Neural cell (in vitro differentiated cells): ENCODE data around the gene VGLL2. TPM values are rescaled to one million over a fixed set of nuclear protein-coding genes. Genes with fewer than 3 reads are reported as not detected.
"Not testable (repeated sequence)": the region's sequence is repeated elsewhere in the genome, so short reads cannot be mapped to it uniquely, and the experiment has no call there.

Experiments used
- H2AFZ ChIP-seq: fragments of 200-600, 300-800 bp; sonication (generic), shearing (Covaris generic); 2 replicates; pipeline ENCODE4 v1.6.0; 2014; ENCODE audit warnings: low read depth, mild to moderate bottlenecking, antibody characterized with exemption, low read length, moderate library complexity
- H3F3A ChIP-seq: fragments of 200-600 bp; shearing (Covaris generic); 2 replicates; pipeline ENCODE4 v1.6.1; 2016; ENCODE audit warnings: mild to moderate bottlenecking, moderate library complexity, mixed read lengths, antibody characterized with exemption, low read length; ENCODE audit not compliant: insufficient read depth, poor library complexity, severe bottlenecking
- H3K27ac ChIP-seq: fragments of 200-600, 300-800 bp; sonication (generic), shearing (Covaris generic); 2 replicates; pipeline ENCODE4 v1.5.1; 2014; ENCODE audit warnings: mild to moderate bottlenecking, low read length, moderate library complexity
- H3K27me3 ChIP-seq: fragments of 300-800, 200-600 bp; sonication (generic), shearing (Covaris generic); 2 replicates; pipeline ENCODE4 v1.6.0; 2014; ENCODE audit warnings: mild to moderate bottlenecking, low read depth, low read length, moderate library complexity; ENCODE audit not compliant: insufficient read depth
- H3K36me3 ChIP-seq: fragments of 300-800, 200-600 bp; sonication (generic), shearing (Covaris generic); 2 replicates; pipeline ENCODE4 v1.5.1; 2014; ENCODE audit warnings: mild to moderate bottlenecking, antibody characterized with exemption, low read length, moderate library complexity; ENCODE audit not compliant: insufficient read depth
- H3K4me2 ChIP-seq: fragments of 300-800, 200-600 bp; sonication (generic), shearing (Covaris generic); 2 replicates; pipeline ENCODE4 v1.6.0; 2014; ENCODE audit warnings: mild to moderate bottlenecking, low read length
- H3K4me3 ChIP-seq: fragments of 300-800, 200-600 bp; sonication (generic), shearing (Covaris generic); 2 replicates; pipeline ENCODE4 v1.5.1; 2014; ENCODE audit warnings: mild to moderate bottlenecking, low read length, moderate library complexity
- H3K79me2 ChIP-seq: fragments of 200-600 bp; shearing (Covaris generic); replicated peaks from 2 replicates; pipeline ENCODE4 v1.6.0; 2014; ENCODE audit warnings: mild to moderate bottlenecking, low read length, moderate library complexity; ENCODE audit not compliant: insufficient read depth
- H3K9ac ChIP-seq: fragments of 300-800, 200-600 bp; sonication (generic), shearing (Covaris generic); 2 replicates; pipeline ENCODE4 v1.6.1; 2016; ENCODE audit warnings: mild to moderate bottlenecking, low read length, mixed read lengths
- H3K9me2 ChIP-seq: fragments of 200-600 bp; shearing (Covaris generic); 2 replicates; pipeline ENCODE4 v1.6.1; 2016; ENCODE audit warnings: mild to moderate bottlenecking, low read length, mixed read lengths; ENCODE audit not compliant: insufficient read depth
- H3K9me3 ChIP-seq: fragments of 200-600, 300-800 bp; sonication (generic), shearing (Covaris generic); 2 replicates; pipeline ENCODE4 v1.6.1; 2016; ENCODE audit warnings: mild to moderate bottlenecking, mixed run types, low read length, moderate library complexity, mixed read lengths
- H4K20me1 ChIP-seq: fragments of 200-600 bp; shearing (Covaris generic); 2 replicates; pipeline ENCODE4 v1.6.1; 2016; ENCODE audit warnings: mild to moderate bottlenecking, mixed run types; ENCODE audit not compliant: insufficient read depth
- CTCF ChIP-seq: fragments of 450-650 bp; IDR thresholded peaks from 2 replicates; pipeline ENCODE4 v1.5.1; 2014; ENCODE audit warnings: antibody characterized with exemption, mild to moderate bottlenecking, moderate library complexity; ENCODE audit not compliant: poor library complexity, severe bottlenecking
- EP300 ChIP-seq: fragments of 450-650 bp; conservative IDR thresholded peaks from 2 replicates; pipeline ENCODE4 v1.6.1; 2014; ENCODE audit warnings: antibody characterized with exemption, mild to moderate bottlenecking, moderate library complexity; ENCODE audit not compliant: poor library complexity, severe bottlenecking
- EZH2 ChIP-seq: fragments of 200-600, 300-800 bp; shearing (Covaris generic), sonication (generic); IDR thresholded peaks from 2 replicates; pipeline ENCODE4 v1.6.1; 2014; ENCODE audit warnings: antibody characterized with exemption, low read length, borderline replicate concordance, mild to moderate bottlenecking; ENCODE audit not compliant: insufficient read depth, poor library complexity, severe bottlenecking
- MXI1 ChIP-seq: fragments of 450-650 bp; conservative IDR thresholded peaks from 2 replicates; pipeline ENCODE4 v1.6.1; 2014; ENCODE audit warnings: antibody characterized with exemption, mild to moderate bottlenecking; ENCODE audit not compliant: poor library complexity, severe bottlenecking
- POLR2AphosphoS5 ChIP-seq: IDR thresholded peaks from 2 replicates; pipeline ENCODE4 v1.6.1; 2012
- RAD21 ChIP-seq: fragments of 450-650 bp; conservative IDR thresholded peaks from 2 replicates; pipeline ENCODE4 v1.6.1; 2014; ENCODE audit warnings: antibody characterized with exemption, mild to moderate bottlenecking, moderate library complexity
- REST ChIP-seq: IDR thresholded peaks from 2 replicates; pipeline ENCODE4 v1.6.1; 2012; ENCODE audit warnings: borderline replicate concordance
- SMC3 ChIP-seq: fragments of 450-650 bp; conservative IDR thresholded peaks from 2 replicates; pipeline ENCODE4 v1.6.1; 2014; ENCODE audit warnings: antibody characterized with exemption, mild to moderate bottlenecking, moderate library complexity; ENCODE audit not compliant: poor library complexity
- TAF1 ChIP-seq: IDR thresholded peaks from 2 replicates; pipeline ENCODE4 v1.6.1; 2012; ENCODE audit warnings: low read depth
- polyA plus RNA-seq: library from polyadenylated mRNA; depleted of rRNA; stranded (reverse); fragments of >200 nt; gene quantifications from 2 replicates; pipeline ENCODE4 v1.2.3, GENCODE V29; 2014

The VGLL2 gene
- polyA plus RNA-seq, 1 donor from 2014 or later, result not detected

GRCh38 chr6:117237561-117237960, 27.8 kb upstream of the VGLL2 start:
- Histone ChIP-seq H3F3A (no peaks in the 10 kb centered on the region), H3K4me3 (no peak overlapping the region), H2AFZ (no peak overlapping the region), H3K27ac (no peak overlapping the region), H3K9me3 (no peaks in the 10 kb centered on the region), H3K27me3 (no peaks in the 10 kb centered on the region), H3K9ac (no peak overlapping the region), H4K20me1 (no peaks in the 10 kb centered on the region), H3K36me3 (no peaks in the 10 kb centered on the region), H3K79me2 (no peaks in the 10 kb centered on the region), H3K4me2 (no peak overlapping the region), H3K9me2 (no peaks in the 10 kb centered on the region)
- TF ChIP-seq TAF1, result no peak
- no peak for TF ChIP-seq RAD21
- no peak for TF ChIP-seq EZH2
- no peak for TF ChIP-seq POLR2AphosphoS5

GRCh38 chr6:117244571-117244970, 20.8 kb upstream of the VGLL2 start:
- H3K4me3 ChIP-seq, H3K27ac ChIP-seq, H4K20me1 ChIP-seq, H2AFZ ChIP-seq, H3K79me2 ChIP-seq, H3K36me3 ChIP-seq, H3K9me3 ChIP-seq, H3K9ac ChIP-seq, H3K27me3 ChIP-seq, H3K4me2 ChIP-seq, H3K9me2 ChIP-seq, H3F3A ChIP-seq: not testable (repeated sequence)

- not testable (repeated sequence) for H3F3A ChIP-seq, H3K9me2 ChIP-seq, H4K20me1 ChIP-seq, H3K9me3 ChIP-seq, H2AFZ ChIP-seq, H3K27me3 ChIP-seq, H3K36me3 ChIP-seq, H3K4me2 ChIP-seq, H3K4me3 ChIP-seq, H3K9ac ChIP-seq, H3K79me2 ChIP-seq, H3K27ac ChIP-seq
Observed at GRCh38 chr6:117244979-117245378, 20.4 kb upstream of the VGLL2 start.

- Histone ChIP-seq H3K27me3 (no peaks in the 10 kb centered on the region), H3K9me3 (no peaks in the 10 kb centered on the region), H3K9me2 (no peaks in the 10 kb centered on the region), H3K4me2 (no peak overlapping the region), H4K20me1 (no peaks in the 10 kb centered on the region), H3K4me3 (no peak overlapping the region), H3K36me3 (no peaks in the 10 kb centered on the region), H3F3A (no peaks in the 10 kb centered on the region), H3K27ac (no peak overlapping the region), H2AFZ (no peak overlapping the region), H3K9ac (no peak overlapping the region), H3K79me2 (no peaks in the 10 kb centered on the region)
- TF ChIP-seq SMC3 (no peak), TAF1 (no peak), POLR2AphosphoS5 (no peak), MXI1 (no peak), EP300 (no peak), RAD21 (no peak), REST (no peak), CTCF (no peak), EZH2 (no peak)
Observed at GRCh38 chr6:117253785-117254184, 11.6 kb upstream of the VGLL2 start.
